SK-N-MC (cell line): ENCODE data around the gene ATP8B2.
"Not testable (repeated sequence)": the region's sequence is repeated elsewhere in the genome, so short reads cannot be mapped to it uniquely, and the experiment has no call there.

Source experiments
- EZH2 ChIP-seq: fragments of 200-600 bp; sonication (generic); IDR thresholded peaks from one replicate; pipeline ENCODE4 v1.6.1; 2017; ENCODE audit warnings: antibody characterized with exemption
- FOXP2 ChIP-seq: optimal IDR thresholded peaks from 2 replicates; pipeline ENCODE3; 2011; ENCODE audit warnings: mild to moderate bottlenecking, moderate library complexity; ENCODE audit not compliant: insufficient read depth; ENCODE audit errors: extremely low read length, control extremely low read depth
- POLR2AphosphoS5 ChIP-seq: IDR thresholded peaks from 2 replicates; pipeline ENCODE4 v1.6.1; 2012; ENCODE audit warnings: mild to moderate bottlenecking, low read depth, low read length, borderline replicate concordance

- TF ChIP-seq FOXP2, POLR2AphosphoS5, EZH2: not testable (repeated sequence)
These were observed 11.1 kb upstream of the ATP8B2 start for GRCh38 chr1:154314226-154314625.
